ENCODE results near the gene ZFP36L2. TPM values are rescaled to one million over a fixed set of nuclear protein-coding genes. Genes with fewer than 3 reads are reported as not detected.

The ZFP36L2 gene
- total RNA-seq, 2 donors from 2014 or later = 199 to 250 TPM

DNA sequence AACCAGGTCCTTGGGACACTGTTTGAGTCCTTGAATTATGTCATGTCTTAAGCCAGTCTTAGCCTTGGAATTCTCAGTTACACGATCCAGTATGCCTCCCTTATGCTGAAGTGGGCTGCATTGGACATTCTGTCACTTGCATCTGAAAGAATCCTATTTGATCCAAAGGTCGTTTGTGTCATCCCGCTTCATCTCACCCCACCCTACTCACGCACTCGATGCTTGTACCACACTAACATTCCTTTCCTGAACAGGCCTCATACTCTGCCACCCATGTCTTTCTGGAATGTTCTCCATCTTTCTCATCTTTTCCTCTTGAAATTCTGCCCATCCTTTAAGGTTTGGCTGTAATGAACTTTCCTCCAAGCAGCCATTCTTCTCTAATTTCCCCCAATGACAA lies 27.9 kb upstream of the ZFP36L2 start:
- intact Hi-C loops (cut with DNase I, micrococcal nuclease) = no loop called here
- DNase-seq = no peak

DNA sequence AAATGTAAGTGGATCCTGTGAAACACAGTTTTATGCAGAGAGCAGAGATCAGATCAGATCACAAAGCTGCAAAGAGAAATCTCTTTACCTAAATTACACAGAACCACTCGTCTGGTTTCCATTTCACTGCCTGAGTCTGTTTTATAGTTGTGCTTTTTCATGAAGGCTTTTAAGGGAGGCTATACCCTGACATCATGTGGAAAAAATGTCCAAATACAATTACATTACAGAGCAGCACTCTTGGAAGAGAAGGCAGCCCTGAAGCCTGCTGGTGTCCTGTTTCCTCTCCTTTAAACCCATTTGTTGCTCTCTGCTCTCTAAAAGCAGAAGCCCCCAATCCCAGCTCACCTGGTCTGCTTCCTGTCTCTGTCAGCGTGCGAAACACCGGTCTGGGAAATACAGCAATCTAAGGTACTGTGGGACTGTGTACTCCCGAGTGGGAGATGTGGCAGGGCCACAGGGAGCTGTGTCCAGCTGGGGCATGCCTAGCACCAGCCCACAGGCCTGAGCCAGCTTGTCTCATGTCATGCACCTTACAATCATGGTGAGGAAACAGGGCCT lies 24.8 kb upstream of the ZFP36L2 start:
- no peak for ATAC-seq
- intact Hi-C loops (cut with DNase I, micrococcal nuclease) = no loop called here
- no peak for DNase-seq

More for the DNA sequence above, 27.9 kb upstream of the ZFP36L2 start:
- ATAC-seq = no peak

DNA sequence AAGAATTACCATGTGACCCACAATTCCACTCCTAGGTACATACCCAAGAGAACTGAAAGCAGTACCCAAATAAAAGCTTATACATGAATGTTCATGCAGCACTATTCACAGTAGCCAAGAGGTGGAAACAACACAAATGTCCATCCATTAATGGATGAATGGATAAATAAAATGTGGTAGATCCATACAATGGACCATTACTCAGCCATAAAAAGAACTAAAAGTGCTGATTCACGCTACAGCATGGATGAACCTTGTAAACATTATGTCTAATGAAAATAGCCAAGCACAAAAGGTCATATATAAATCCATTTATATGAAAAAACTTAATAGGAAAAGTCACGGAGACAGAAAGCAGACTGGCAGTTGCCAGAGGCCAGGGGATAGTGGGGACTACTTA lies 23.6 kb upstream of the ZFP36L2 start:
- no peak for ATAC-seq

DNA sequence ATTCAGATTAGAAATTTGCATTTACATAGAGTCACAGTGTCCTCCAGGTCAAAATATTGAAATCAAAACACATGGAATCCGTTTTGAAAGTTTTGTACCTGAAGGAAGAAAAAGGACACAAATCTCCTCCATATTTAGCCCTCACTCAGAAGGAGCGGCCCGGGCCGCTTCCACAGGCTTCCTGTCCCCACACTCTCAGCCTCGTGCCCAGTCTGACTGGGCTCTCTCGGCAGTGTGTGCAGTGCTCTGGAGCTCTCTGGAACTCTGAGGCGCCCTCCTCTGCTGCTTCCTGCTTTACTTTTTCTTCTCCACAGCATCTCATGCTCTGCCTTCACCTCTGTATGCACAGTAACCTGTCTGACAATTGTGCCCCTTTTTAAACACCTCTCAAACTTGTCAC lies 22.2 kb upstream of the ZFP36L2 start:
- no peak for ATAC-seq
- intact Hi-C loops (cut with DNase I, micrococcal nuclease) = no loop called here
- no peak for DNase-seq

More for the DNA sequence above, 23.6 kb upstream of the ZFP36L2 start:
- intact Hi-C loops (cut with DNase I, micrococcal nuclease) = no loop called here
- DNase-seq = no peak

DNA sequence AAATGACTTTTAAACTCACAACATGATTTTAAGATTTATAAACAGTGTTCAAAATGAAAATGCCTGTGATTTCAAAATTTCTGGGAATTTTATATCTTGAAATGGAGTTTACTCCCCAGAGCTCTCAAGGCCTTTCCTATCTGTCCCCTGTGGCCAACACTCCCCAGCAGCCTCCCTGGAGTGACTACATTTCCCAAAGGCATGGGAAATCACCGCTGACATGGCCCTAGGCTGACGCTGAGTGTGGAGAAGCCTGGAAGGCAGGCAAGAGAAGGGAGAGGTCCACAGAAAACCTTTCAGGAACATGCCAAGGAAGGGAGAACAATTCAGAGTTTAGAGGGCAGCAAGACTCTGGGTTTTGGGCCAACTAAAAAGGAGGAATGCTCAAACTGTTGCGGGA lies 20.2 kb upstream of the ZFP36L2 start:
- intact Hi-C loops (cut with DNase I, micrococcal nuclease) = no loop called here
- no peak for DNase-seq
- ATAC-seq = no peak

DNA sequence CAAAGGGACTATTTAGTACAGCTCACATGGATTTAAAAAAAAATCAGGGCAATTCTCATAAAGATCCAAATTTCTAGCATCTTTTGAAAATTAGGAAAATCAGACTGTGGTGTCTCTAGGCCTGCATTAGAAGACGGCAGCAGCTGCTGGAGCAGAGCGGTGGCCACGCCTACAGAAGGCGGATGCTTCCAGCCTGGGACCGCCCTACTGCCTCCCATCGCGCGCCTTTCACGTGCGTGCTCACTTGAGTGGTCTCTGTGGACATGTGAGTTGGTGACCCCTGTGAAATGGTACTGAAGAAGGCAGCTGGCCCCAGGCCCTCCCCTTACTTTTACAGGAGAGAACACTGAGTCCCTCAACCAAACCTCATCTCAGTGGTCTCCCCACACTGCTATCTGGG lies 15.2 kb upstream of the ZFP36L2 start:
- no peak for DNase-seq

DNA sequence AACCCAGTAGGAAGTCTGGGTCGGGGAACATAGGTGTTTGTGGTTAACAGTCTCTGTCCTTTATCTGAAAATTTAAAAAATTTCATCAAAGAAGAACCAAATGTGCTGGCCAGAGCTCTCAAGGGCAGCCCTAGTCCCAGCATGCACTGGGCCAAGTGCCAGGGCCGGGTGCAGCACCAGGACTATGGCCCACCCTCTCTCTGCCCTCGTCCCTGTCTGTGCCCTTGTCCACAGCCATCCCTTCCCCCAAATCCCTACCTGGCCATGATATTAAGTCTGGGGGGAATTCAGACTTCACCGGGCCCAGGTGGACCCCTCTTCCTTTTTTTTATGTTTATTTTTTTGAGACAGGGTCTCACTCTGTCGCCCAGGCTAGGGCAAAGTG lies 14.4 kb upstream of the ZFP36L2 start:
- DNase-seq = no peak
- no peak for ATAC-seq
- intact Hi-C loops (cut with DNase I, micrococcal nuclease) = no loop called here

More for the DNA sequence above, 15.2 kb upstream of the ZFP36L2 start:
- no peak for ATAC-seq
- intact Hi-C loops (cut with DNase I, micrococcal nuclease) = no loop called here

DNA sequence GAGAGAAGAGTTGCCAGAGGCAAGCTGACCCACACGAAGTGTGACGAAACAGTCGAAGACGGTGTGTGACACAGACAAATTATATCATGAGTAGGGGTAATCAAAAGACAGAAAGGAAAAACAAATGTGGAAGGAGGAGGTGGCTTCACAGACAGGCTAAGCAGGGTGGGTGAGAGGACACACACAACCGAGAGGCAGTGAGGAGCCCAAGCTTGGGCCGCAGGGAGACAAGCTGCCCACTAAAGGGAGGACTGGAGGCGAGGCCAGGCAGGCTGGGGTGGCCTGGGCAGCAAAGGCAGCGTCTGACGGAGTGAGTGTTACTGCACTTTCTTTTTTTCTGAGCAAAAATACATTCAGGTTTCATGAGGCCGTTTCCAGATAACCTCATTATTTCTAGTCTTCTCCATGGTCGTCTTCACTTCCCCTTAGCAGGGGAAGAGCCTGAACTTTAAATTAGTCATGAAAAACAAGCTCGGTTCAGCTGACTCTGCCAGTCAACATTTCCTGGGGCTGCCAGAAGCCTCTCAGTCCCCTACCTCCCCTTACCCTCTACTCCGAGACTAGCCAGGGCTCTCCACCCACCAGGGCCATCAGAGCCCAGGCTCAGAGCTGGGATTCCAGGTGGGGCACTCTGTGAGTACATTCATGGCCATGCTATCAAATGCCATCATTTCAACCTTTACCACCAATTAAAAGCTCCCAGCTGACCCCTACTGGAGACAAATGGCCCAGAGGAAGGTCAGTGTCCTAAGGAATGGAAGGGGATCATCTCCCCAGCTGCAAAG lies 13.8 kb upstream of the ZFP36L2 start:
- DNase-seq (no peak), ATAC-seq (peak; percentile 19)
- intact Hi-C loops (cut with DNase I, micrococcal nuclease) = loop anchor here in 1 of 2 donors (10.0 kb wide), 1 partner anchor 245 kb away; no protein-coding TSS in a partner anchor

DNA sequence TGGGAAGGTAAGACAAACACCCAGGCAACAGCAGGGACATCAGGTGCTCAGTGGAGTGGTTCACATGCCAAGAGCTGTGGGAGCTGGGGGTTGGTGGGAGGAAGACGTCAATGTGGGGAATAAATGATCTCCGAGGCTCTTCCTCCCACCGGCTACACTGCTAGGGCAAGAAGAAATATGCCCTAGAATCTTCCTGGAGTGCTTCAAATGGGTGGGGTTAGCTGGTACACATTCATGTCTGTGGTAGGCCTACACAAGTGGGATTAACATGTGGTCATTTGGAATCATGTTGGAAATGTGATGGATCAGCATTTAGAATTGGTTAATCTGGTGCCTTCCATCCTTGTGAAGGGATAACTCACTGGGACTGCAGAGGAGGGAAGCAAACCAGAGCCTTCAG lies 12.4 kb upstream of the ZFP36L2 start:
- ATAC-seq (no peak), DNase-seq (no peak)
- intact Hi-C loops (cut with DNase I, micrococcal nuclease) = loop anchor here in 1 of 2 donors (10.0 kb wide), 1 partner anchor 246 kb away; no protein-coding TSS in a partner anchor

DNA sequence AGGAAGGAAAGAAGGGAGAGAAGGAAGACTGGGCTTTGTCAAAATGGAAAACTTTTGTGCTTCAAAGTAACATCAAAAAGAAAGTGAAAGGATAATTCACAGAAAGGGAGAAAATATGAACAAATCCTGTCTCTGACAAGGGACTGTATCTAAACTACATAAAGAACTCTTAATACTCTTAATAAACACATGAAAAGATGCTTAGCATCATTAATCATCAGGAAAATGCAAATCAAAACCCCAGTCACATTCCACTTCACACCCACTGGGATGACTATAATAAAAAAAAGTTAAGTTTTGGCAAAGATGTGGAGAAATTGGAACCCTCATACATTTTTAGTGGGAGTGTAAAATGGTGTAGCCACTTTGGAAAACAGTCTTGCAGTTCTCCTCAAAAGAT lies 11.8 kb upstream of the ZFP36L2 start:
- intact Hi-C loops (cut with DNase I, micrococcal nuclease) = loop anchor here in 1 of 2 donors (10.0 kb wide), 1 partner anchor 247 kb away; no protein-coding TSS in a partner anchor
- ATAC-seq (no peak), DNase-seq (no peak)

DNA sequence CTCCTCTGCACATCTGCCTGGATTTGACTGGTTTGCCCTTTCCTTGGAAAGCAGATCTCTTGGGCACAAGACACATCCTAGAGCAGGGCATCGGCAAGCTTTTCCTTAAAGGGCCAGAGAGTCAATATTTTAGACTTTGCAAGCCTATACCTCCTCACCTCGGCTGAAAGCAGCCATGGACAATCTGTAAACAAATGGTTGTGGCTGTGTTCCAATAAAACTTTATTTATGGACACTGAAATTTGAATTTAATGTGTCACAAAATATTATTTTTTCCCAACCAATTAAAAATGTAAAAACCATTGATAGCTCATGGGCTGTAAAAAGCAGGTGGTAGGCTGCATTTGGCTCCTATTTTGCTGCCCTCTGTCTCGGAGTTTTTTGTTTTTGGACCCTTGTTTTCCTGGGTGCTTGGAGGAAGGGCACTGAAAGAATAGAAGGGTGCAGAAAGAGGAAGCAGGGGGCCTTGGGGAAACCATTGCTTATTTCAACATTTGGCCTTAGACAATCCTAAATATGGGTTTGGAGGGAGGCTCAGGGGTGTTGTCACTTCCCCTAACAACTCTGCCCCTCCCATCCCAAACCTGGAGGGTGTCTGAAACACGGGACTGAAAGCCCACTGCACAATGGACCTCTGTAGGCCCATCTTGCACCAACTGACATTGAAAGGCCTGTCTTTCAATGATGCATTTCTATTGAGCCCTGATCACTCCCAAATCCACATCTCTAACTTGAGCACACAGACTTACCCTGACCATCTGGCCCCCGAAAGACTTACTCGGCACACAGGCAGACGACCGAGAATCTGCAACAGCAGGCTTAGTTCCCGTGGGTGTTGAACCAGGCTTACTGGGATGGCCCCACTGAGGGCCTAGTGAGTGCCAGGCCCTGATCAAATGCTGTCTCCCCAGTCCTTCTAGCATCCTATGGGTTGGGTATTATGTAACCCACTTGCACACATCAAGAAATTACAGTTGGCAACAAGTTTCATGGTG lies 7.1 kb upstream of the ZFP36L2 start:
- no peak for ATAC-seq
- intact Hi-C loops (cut with DNase I, micrococcal nuclease) = loop anchor here in 1 of 2 donors (10.0 kb wide), 1 partner anchor 251 kb away; no protein-coding TSS in a partner anchor
- no peak for DNase-seq

DNA sequence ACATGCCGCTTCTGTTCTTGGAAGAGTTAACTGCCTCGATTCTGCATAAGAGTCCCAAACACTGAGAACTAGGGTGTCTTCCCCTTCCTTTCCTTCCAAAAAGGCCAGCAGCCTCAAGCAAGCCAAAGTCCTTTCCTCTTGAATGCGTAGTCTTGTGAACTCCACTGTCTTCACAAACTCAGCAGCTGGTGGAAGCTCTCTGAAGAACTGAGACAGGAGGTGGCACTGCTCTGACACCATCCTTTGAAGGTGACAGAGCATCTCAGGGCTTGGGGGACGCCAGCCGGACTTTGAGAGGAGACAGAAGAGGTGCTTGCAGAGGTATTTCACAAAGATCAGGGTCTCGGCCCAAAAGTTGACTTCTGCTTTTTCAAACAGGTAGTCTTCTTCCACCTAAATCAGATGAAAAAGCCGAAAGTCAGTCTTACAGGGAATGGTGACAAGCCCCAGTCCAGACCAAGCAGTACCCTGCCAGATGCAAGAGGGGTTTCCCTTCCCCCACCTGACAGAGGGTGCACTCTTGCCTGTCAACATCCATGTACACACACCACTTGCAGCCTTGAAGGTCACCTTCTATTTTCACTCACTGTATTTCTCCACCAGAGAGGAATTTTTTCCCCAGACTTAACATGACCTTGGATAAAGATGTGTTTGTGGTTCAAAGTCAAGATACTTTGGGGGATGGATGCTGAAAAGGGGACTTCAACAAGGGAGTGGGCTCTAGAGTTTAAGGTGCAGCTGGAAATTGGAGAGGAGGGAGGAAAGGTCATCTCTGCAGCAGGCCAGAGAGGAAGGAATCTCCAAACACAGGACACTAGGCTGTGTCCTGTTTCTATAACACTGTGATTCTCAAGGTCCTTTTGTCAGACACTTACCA lies 4.8 kb upstream of the ZFP36L2 start:
- DNase-seq = no peak
- ATAC-seq = no peak
- intact Hi-C loops (cut with DNase I, micrococcal nuclease) = loop anchor here in 1 of 2 donors (10.0 kb wide), 1 partner anchor 254 kb away; no protein-coding TSS in a partner anchor

DNA sequence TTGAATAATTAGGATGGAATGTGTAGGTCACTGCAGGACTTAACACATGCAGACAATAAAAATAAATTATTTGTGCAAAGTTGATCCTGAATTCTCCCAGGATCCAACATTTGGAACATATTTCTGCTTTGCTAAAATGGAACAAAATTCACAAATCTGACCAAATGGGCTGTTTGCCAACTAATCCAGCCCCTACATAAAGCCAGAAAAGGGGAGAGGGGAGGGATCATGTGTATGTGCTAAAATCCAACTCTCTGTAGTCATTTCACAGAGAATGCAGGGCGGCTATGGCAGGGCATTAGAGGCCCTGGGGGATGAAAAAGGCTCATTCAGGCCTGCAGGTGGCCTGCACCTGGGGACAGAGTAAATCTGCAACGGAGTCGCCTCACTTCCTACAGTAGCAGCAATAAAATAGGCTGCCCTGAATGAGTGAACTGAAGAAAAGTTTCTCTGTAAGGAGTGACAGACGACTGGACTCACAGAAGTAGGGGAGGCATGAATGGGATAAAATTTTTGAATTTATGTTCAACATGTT lies 4.0 kb upstream of the ZFP36L2 start:
- DNase-seq (no peak), ATAC-seq (no peak)
- intact Hi-C loops (cut with DNase I, micrococcal nuclease) = loop anchor here in 1 of 2 donors (10.0 kb wide), 1 partner anchor 254 kb away; no protein-coding TSS in a partner anchor

DNA sequence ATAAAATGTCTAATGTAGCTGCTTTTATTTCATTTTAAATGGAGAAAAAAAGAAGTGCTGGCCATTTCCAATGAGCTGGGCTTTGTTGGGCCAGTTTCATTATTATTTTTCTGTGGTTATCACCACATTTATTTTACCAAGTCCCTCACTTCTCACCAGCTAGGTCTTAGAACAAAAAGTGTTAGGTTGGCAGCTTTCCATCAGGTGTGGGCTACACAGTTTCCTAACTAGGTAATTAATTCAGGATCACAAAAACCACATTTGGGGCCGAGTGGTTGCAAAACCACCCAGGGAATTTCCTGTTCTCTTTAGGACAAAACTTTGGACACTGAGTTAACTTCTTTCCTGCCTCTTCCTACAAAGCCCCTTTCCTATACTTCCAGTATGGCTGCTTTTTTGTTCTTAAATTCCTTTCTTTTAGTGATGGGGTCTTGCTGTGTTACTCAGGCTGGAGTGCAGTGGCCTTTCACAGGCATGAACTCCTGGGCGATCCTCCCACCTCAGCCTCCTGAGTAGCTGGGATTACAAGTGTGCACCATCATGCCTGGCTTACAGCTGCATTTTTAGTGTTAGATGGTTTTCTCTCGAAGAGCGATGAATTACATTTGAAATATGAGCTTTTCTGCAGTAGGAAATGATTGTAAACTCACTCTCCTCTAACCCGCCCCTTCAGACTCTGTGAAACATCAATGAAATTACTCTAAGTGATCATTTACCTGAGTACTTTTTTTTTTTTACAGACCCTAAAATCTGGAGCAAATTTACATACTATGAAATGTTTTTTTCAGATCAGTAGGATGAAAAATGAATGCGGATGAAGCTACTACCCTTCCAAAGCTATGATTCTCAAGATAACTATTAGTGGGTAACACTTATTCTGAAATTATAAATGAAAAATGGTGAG lies 2.6 kb upstream of the ZFP36L2 start:
- ATAC-seq (no peak), DNase-seq (no peak)
- intact Hi-C loops (cut with DNase I, micrococcal nuclease) = loop anchor here in 1 of 2 donors (10.0 kb wide), 3 partner anchors 64 to 204 kb away; no protein-coding TSS in a partner anchor

DNA sequence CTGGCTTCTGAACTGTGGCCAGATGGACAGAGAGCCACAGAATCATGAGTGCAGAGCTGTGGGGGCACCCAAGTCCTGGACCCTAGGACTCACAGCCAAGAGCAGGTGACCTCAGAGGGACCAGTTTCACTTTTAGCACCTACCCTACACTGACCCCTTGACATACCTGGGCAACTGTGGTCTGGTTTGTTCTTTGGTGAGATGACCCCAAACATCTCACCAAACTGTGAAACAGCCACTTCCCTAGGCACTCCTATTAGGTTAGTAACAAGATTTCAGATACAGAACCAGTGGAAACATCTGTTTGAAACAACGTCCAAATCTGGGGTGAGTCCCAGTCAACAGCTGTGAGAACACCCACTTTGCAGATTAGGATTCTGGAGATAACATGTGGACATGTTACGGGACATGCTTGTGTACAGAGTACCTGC lies 1.9 kb upstream of the ZFP36L2 start:
- no peak for ATAC-seq
- DNase-seq = no peak
- intact Hi-C loops (cut with DNase I, micrococcal nuclease) = loop anchor here in 1 of 2 donors (10.0 kb wide), 3 partner anchors 64 to 204 kb away; no protein-coding TSS in a partner anchor

DNA sequence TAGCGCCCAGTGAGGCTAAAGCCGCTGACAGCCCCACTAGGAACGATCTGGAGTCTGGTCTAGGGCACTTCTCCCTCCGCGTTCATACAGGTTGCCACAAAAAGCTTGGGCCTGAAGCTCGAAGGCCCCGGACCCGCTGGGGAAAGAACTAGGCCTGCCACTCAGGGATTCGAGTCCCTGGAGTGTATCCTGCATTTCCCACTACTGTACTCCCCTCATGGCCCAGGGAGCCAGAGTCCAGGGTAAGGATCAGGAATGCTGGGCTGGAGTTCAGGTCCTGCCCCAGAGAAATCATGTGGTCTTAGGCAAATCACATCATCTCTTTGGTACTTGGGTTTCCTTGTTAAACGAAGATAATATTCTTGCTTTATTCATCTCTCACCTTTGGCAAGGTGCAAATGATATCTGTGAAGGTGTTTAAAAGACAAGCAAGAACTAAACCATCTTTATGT lies 1.4 kb upstream of the ZFP36L2 start:
- intact Hi-C loops (cut with DNase I, micrococcal nuclease) = loop anchor here in 1 of 2 donors (10.0 kb wide), 3 partner anchors 63 to 203 kb away; no protein-coding TSS in a partner anchor
- ATAC-seq = peak; percentile 14
- no peak for DNase-seq
